Calu3 (cell line): ENCODE data around the gene UBXN4. TPM values are rescaled to one million over a fixed set of nuclear protein-coding genes. Genes with fewer than 3 reads are reported as not detected.

ENCODE experiments used
- Bru-seq: library from RNA; stranded (reverse); fragments of 400-500 nt; gene quantifications from one replicate; lab custom pipeline; 2021; lab: Mats Ljungman, UMichigan
- BruChase-seq, 2 experiments: library from RNA; stranded (reverse); fragments of 400-500 nt; gene quantifications; one replicate each; lab custom pipeline; 2021; lab: Mats Ljungman, UMichigan
- BruUV-seq: library from RNA; stranded (reverse); fragments of 400-500 nt; replicated peaks from 2 replicates; lab custom pipeline; 2021; lab: Mats Ljungman, UMichigan
- CTCF ChIA-PET: fragments of 300-600 bp; sonication (Branson Sonifier 250); formaldehyde crosslinking; loops from one replicate; lab custom pipeline; 2022; ENCODE audit warnings: antibody characterized with exemption; lab: Charles Lee
- DNase-seq: peaks from one replicate; pipeline ENCODE4 v3.0.0; 2022
- H3K27ac Mint-ChIP-seq: one replicate; pipeline ENCODE4 v1.8.0; 2022; ENCODE audit warnings: mixed read lengths; ENCODE audit not compliant: unreplicated experiment
- H3K27me3 Mint-ChIP-seq: one replicate; pipeline ENCODE4 v1.8.0; 2022; ENCODE audit warnings: mixed read lengths; ENCODE audit not compliant: unreplicated experiment
- H3K36me3 Mint-ChIP-seq: one replicate; pipeline ENCODE4 v1.8.0; 2022; ENCODE audit warnings: mild to moderate bottlenecking, moderate library complexity, mixed read lengths; ENCODE audit not compliant: insufficient read depth, unreplicated experiment
- H3K4me1 Mint-ChIP-seq: one replicate; pipeline ENCODE4 v1.8.0; 2022; ENCODE audit warnings: mild to moderate bottlenecking, low read depth, mixed read lengths; ENCODE audit not compliant: unreplicated experiment
- H3K4me3 Mint-ChIP-seq: one replicate; pipeline ENCODE4 v1.8.0; 2022; ENCODE audit warnings: mild to moderate bottlenecking, low read depth, moderate library complexity, mixed read lengths; ENCODE audit not compliant: unreplicated experiment
- H3K9me3 Mint-ChIP-seq: one replicate; pipeline ENCODE4 v1.8.0; 2022; ENCODE audit warnings: low read depth, mixed read lengths; ENCODE audit not compliant: unreplicated experiment
- intact Hi-C: fragments of 100-400 bp; cut with micrococcal nuclease; formaldehyde crosslinking; loops from one replicate; pipeline ENCODE4 v1.10.0; 2022; ENCODE audit not compliant: unreplicated experiment
- long read RNA-seq: library from polyadenylated mRNA; stranded (forward); transcript quantifications from one replicate; pipeline ENCODE4 v2.0.0, GENCODE V29; 2022
- total RNA-seq: library from RNA; stranded (reverse); gene quantifications from 2 replicates; pipeline ENCODE4 v1.2.3, GENCODE V29; 2022
- TF ChIP-seq, protein P1 (sequence below): fragments of 200-600 bp; IDR thresholded peaks from one replicate; pipeline ENCODE4 v1.8.0; 2022; ENCODE audit warnings: antibody characterized with exemption; ENCODE audit not compliant: unreplicated experiment

Gene UBXN4
- 87.8 and 94.4 TPM in 2 replicates for total RNA-seq
- percentile 91 among the genes with signal in this experiment for Bru-seq, nascent RNA
- percentile 92 among the genes with signal in this experiment for BruChase-seq, experiment 1, labeled RNA remaining after a 6-hour chase
- BruChase-seq, experiment 2, labeled RNA remaining after a 2-hour chase = percentile 93 among the genes with signal in this experiment
- long read RNA-seq, full-length matches to known transcripts = 69 of 103 reads
- long read RNA-seq, partial matches to known transcripts = 6 of 103 reads
- long read RNA-seq, other reads (novel, unspliced or antisense) = 28 of 103 reads

- peak within 1 kb of the TSS; percentile 95 for H3K27ac Mint-ChIP-seq
- CTCF ChIA-PET = interaction anchor here (0.6 to 0.9 kb wide), 3 partner anchors 703 to 1514 kb away, joined by 5 to 11 read pairs (median 5); no protein-coding TSS in a partner anchor
- H3K36me3 Mint-ChIP-seq = peaks cover 26% of the 10 kb centered on the region
- H3K27me3 Mint-ChIP-seq = no peaks in the 10 kb centered on the region
- intact Hi-C loops = no loop called here
- no peaks in the 10 kb centered on the region for H3K9me3 Mint-ChIP-seq
- peak; percentile 93 for DNase-seq
- peak within 1 kb of the TSS; percentile 86 for H3K4me3 Mint-ChIP-seq
- peaks cover 26% of the 10 kb centered on the region for H3K4me1 Mint-ChIP-seq
- TF ChIP-seq, protein P1, sequence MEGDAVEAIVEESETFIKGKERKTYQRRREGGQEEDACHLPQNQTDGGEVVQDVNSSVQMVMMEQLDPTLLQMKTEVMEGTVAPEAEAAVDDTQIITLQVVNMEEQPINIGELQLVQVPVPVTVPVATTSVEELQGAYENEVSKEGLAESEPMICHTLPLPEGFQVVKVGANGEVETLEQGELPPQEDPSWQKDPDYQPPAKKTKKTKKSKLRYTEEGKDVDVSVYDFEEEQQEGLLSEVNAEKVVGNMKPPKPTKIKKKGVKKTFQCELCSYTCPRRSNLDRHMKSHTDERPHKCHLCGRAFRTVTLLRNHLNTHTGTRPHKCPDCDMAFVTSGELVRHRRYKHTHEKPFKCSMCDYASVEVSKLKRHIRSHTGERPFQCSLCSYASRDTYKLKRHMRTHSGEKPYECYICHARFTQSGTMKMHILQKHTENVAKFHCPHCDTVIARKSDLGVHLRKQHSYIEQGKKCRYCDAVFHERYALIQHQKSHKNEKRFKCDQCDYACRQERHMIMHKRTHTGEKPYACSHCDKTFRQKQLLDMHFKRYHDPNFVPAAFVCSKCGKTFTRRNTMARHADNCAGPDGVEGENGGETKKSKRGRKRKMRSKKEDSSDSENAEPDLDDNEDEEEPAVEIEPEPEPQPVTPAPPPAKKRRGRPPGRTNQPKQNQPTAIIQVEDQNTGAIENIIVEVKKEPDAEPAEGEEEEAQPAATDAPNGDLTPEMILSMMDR = no peak
- BruUV-seq = no TSS peak
Observed at GRCh38 chr2:135741395-135742324, at the start of gene UBXN4. Gene UBXN4, plus strand, starts transcription at chr2:135741855. Its CDS starts 75 bp downstream, at chr2:135741930.

- no peak for DNase-seq
- peaks cover 7% of the 10 kb centered on the region for H3K36me3 Mint-ChIP-seq
- no peaks in the 10 kb centered on the region for H3K27me3 Mint-ChIP-seq
- peak overlapping the region; percentile 21 for H3K27ac Mint-ChIP-seq
- H3K4me1 Mint-ChIP-seq = no peaks in the 10 kb centered on the region
- TF ChIP-seq, protein P1 = no peak
- CTCF ChIA-PET = no interaction called here
- H3K9me3 Mint-ChIP-seq = no peaks in the 10 kb centered on the region
- H3K4me3 Mint-ChIP-seq = no peak overlapping the region
- no TSS peak for BruUV-seq
- intact Hi-C loops = no loop called here
Observed at GRCh38 chr2:135694711-135695110, 46.9 kb upstream of the UBXN4 start.

- H3K4me3 Mint-ChIP-seq = no peak overlapping the region
- CTCF ChIA-PET = no interaction called here
- TF ChIP-seq, protein P1 = no peak
- no peaks in the 10 kb centered on the region for H3K4me1 Mint-ChIP-seq
- intact Hi-C loops = no loop called here
- no TSS peak for BruUV-seq
- H3K27me3 Mint-ChIP-seq = no peaks in the 10 kb centered on the region
- no peaks in the 10 kb centered on the region for H3K36me3 Mint-ChIP-seq
- H3K9me3 Mint-ChIP-seq = no peaks in the 10 kb centered on the region
- DNase-seq = no peak
- H3K27ac Mint-ChIP-seq = no peak overlapping the region
Observed at GRCh38 chr2:135698838-135699237, 42.8 kb upstream of the UBXN4 start.

GRCh38 chr2:135701442-135701841 lies 40.2 kb upstream of the UBXN4 start:
- Mint-ChIP-seq H3K36me3 (no peaks in the 10 kb centered on the region), H3K4me1 (no peaks in the 10 kb centered on the region), H3K9me3 (no peaks in the 10 kb centered on the region), H3K27ac (no peak overlapping the region), H3K4me3 (no peak overlapping the region), H3K27me3 (no peaks in the 10 kb centered on the region)
- intact Hi-C loops = no loop called here
- TF ChIP-seq, protein P1 = no peak
- no peak for DNase-seq
- CTCF ChIA-PET = no interaction called here
- BruUV-seq = no TSS peak
